AG04449 (cell line): Measurements from ENCODE around the gene EHMT1.

Experiments used
- CTCF ChIA-PET: fragments of 350-600 bp; formaldehyde crosslinking; extraction: SDS; loops from one replicate; lab custom pipeline; 2021; ENCODE audit warnings: antibody characterized with exemption; lab: Yijun Ruan, JAX
- POLR2A ChIA-PET: fragments of 400-600, 350-600 bp; formaldehyde crosslinking; extraction: SDS; loops from one replicate; lab custom pipeline; 2020; ENCODE audit warnings: antibody characterized with exemption, inconsistent platforms; lab: Yijun Ruan, JAX
- DNase-seq: peaks from one replicate; pipeline ENCODE4 v3.0.0-alpha.2; 2010; ENCODE audit warnings: low read depth, low spot score
- H3K4me3 ChIP-seq: 2 replicates; pipeline ENCODE4 v1.5.1; 2011; ENCODE audit warnings: low read depth, mild to moderate bottlenecking, control low read depth, low read length
- TF ChIP-seq, protein P1 (sequence below): IDR thresholded peaks from one replicate; pipeline ENCODE4 v1.5.1; 2011; ENCODE audit warnings: mild to moderate bottlenecking, moderate library complexity, low read length, control low read depth, inconsistent platforms; ENCODE audit not compliant: insufficient read depth; ENCODE audit errors: missing control alignments

EHMT1 gene

GRCh38 chr9:137643921-137644320 lies 25.1 kb downstream of the EHMT1 start:
- POLR2A ChIA-PET, result no interaction called here
- H3K4me3 ChIP-seq, result no peak overlapping the region
- TF ChIP-seq, protein P1, sequence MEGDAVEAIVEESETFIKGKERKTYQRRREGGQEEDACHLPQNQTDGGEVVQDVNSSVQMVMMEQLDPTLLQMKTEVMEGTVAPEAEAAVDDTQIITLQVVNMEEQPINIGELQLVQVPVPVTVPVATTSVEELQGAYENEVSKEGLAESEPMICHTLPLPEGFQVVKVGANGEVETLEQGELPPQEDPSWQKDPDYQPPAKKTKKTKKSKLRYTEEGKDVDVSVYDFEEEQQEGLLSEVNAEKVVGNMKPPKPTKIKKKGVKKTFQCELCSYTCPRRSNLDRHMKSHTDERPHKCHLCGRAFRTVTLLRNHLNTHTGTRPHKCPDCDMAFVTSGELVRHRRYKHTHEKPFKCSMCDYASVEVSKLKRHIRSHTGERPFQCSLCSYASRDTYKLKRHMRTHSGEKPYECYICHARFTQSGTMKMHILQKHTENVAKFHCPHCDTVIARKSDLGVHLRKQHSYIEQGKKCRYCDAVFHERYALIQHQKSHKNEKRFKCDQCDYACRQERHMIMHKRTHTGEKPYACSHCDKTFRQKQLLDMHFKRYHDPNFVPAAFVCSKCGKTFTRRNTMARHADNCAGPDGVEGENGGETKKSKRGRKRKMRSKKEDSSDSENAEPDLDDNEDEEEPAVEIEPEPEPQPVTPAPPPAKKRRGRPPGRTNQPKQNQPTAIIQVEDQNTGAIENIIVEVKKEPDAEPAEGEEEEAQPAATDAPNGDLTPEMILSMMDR, result no peak
- no peak for DNase-seq
- CTCF ChIA-PET, result no interaction called here

GRCh38 chr9:137645211-137645610 lies 26.4 kb downstream of the EHMT1 start:
- DNase-seq, result no peak

GRCh38 chr9:137646341-137646740 lies 27.5 kb downstream of the EHMT1 start:
- no peak for DNase-seq
- CTCF ChIA-PET, result interaction anchor here (2.2 kb wide), 1 partner anchor 27 kb away, joined by 6 read pairs; no protein-coding TSS in a partner anchor
- H3K4me3 ChIP-seq, result no peak overlapping the region

More at GRCh38 chr9:137645211-137645610, 26.4 kb downstream of the EHMT1 start:
- TF ChIP-seq, protein P1, result no peak
- ChIA-PET CTCF (no interaction called here), POLR2A (no interaction called here)
- H3K4me3 ChIP-seq, result no peak overlapping the region

GRCh38 chr9:137647096-137647714 lies 28.4 kb downstream of the EHMT1 start:
- ChIA-PET CTCF (interaction anchor here (1.5 to 2.2 kb wide), 2 partner anchors 18 to 26 kb away, joined by 5 to 6 read pairs; no protein-coding TSS in a partner anchor), POLR2A (no interaction called here)
- TF ChIP-seq, protein P1, result no peak
- H3K4me3 ChIP-seq, result no peak overlapping the region
- no peak for DNase-seq

More at GRCh38 chr9:137646341-137646740, 27.5 kb downstream of the EHMT1 start:
- POLR2A ChIA-PET, result no interaction called here
- TF ChIP-seq, protein P1, result no peak

- ChIA-PET POLR2A (no interaction called here), CTCF (interaction anchor here (1.5 to 2.2 kb wide), 2 partner anchors 17 to 25 kb away, joined by 5 to 6 read pairs; no protein-coding TSS in a partner anchor)
- no peak overlapping the region for H3K4me3 ChIP-seq
- TF ChIP-seq, protein P1, result no peak
- no peak for DNase-seq
Measured at GRCh38 chr9:137648396-137648795, 29.6 kb downstream of the EHMT1 start.

DNA sequence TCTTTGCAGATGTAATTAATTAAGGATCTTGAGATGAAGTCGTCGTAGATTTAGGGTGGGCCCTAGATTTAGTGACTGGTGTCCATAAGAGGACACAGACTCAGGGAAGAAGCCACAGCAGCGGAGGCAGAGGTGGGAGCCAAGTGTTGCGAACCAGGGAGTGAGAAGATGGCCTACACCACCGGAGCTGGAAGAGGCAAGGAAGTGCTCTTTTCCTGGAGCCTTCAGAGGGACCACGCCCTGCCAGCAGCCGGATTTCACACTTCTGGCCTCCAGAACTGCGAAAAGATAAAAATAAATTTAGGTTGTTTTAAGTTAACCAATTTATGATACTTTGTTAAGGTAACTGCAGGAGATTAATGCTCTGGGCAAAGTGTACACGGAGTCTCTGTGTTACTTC lies 30.7 kb downstream of the EHMT1 start:
- DNase-seq, result no peak
- ChIA-PET CTCF (interaction anchor here (1.3 kb wide), 1 partner anchor 24 kb away, joined by 6 read pairs; no protein-coding TSS in a partner anchor), POLR2A (no interaction called here)
- no peak overlapping the region for H3K4me3 ChIP-seq
- TF ChIP-seq, protein P1, result no peak
